CD4-positive, alpha-beta T cell treated with Interleukin-12 subunit alpha and Interleukin-12 subunit beta, for 1 hour (primary cell): ENCODE measurements around the gene CPNE2.
"Not testable (repeated sequence)": the region's sequence is repeated elsewhere in the genome, so short reads cannot be mapped to it uniquely, and the experiment has no call there.

Experiments used
- DNase-seq: peaks from one replicate; pipeline ENCODE4 v3.0.0-alpha.2; 2020

CPNE2 gene

DNA sequence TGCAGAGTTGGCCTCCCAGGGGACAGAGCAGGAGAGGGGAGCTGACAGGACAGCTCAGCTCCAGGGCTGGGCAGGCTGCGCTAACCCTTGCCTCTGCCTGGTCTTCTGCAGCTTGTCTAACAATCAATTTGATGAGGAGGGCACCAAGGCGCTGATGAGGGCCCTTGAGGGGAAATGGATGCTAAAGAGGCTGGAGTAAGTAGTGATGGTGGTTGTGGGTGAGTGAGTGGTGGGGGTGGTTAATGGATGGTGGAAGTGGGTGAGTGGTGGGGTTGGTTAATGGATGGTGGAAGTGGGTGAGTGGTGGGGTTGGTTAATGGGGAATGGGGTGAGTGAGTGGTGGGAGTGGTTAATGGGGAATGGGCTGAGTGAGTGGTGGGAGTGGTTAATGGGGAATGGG is 22.0 kb upstream of the CPNE2 start:
- no peak for DNase-seq

DNA sequence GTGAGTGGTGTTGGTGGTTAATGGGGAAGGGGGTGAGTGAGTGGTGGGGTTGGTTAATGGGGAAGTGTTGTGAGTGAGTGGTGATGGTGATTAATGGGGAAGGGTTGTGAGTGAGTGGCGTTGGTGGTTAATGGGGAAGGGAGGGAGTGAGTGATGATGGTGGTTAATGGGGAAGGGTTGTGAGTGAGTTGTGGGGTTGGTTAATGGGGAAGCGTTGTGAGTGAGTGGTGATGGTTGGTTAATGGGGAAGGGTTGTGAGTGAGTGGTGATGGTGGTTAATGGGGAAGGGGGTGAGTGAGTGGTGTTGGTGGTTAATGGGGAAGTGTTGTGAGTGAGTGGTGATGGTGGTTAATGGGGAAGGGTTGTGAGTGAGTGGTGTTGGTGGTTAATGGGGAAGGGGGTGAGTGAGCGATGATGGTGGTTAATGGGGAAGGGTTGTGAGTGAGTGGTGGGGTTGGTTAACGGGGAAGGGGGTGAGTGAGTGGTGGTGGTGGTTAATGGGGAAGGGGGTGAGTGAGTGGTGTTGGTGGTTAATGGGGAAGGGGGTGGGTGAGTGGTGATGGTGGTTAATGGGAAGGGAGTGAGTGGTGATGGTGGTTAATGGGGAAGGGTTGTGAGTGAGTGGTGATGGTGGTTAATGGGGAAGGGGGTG is 21.2 kb upstream of the CPNE2 start:
- peak; percentile 36 for DNase-seq

DNA sequence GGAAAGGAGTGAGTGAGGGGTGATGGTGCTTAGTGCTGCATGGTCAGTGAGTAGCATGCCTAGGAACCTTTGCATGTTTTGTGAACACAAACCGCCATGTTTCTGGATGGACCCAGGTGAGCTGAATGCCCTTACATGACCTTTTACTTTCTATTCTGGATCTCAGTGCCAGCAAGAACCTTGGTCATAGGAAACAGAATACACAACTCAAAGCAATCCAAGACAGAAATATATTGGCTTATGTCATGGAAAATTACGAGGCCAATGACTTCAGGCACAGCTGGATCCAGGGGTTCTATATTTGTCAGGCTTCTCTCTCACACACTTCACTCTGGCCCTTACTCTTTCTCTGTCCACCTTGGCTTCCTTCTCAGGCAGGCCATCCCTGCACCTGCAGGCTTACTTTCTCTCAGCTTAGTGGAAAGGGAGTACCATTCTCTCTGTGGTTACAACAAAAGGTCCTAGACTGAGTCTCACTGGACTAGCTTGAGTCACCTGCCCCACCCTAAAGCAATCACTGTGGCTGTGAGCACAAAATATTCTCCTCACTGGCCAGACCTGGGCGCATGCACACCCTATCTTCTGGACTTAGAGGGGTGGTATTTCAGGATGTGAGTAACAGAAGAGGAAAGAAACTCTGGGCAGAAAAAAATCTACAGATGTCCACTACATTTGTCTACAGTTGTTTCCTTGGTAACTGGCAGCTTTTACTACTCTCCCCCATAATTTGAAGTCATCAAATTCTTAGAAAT is 20.4 kb upstream of the CPNE2 start:
- DNase-seq: no peak

DNA sequence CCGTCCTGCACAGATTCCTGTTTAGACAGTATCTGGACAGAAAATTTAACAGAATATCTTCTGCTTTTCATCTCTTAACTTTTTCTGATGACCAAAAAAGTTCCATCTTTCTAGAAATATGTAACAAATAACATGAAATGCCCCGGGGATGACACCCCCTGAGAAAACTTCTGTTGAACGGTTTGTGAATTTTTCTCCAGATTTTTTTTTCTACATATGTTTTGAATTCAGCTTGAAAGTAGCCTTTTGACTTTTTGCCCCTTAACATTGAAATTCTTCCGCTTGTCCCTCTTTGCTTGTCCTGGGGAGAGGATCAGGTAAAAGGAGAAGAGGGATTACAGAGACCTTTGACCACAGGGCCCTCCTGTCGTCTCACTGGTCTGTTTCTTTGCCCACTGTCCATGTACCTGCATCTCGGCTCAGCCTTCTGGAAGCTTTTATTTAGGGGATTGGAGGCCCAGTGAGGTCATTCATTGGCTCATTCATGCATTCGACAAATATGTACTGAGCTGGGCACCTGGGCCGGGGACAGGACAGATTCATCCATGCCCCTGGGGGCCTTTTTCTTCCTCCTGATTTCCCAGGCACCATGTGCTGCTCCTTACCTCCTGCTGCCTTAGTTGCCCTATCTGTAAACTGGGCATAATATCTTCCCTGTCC is 19.6 kb upstream of the CPNE2 start:
- no peak for DNase-seq

DNA sequence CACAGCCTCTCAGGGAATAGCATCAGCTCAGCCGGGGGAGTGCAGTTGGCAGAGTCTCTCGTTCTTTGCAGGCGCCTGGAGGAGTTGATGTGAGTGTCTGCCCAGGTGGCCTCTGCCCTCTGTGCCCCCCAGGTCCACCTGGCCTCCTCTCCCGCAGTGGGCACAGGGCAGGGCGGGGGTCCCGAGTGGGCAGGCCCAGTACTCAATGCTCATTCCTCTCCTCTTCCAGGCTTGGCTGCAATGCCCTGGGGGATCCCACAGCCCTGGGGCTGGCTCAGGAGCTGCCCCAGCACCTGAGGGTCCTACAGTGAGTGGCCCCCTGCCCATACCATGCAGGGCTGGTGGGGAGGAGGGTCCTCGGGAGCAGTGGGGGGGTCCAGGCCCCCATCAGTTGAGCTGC is 14.7 kb upstream of the CPNE2 start:
- DNase-seq: no peak

DNA sequence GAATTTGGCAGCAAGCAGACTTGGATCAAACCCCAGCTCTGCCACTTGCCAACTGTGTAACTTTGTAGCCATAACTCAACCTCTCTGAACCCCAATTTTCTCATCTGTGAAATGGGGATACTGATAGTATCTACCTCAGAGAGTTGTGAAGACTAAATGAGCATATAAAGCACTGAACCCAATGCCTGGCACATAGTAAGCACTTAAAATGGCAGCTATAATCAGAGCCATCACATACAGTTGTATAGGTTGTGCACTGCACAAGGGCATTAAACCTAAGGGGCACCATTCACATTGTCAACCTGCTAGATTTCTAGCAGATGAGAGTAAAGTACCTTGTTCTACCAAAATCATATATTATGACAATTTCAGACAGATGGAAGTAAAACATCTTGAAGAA is 10.6 kb upstream of the CPNE2 start:
- no peak for DNase-seq

DNA sequence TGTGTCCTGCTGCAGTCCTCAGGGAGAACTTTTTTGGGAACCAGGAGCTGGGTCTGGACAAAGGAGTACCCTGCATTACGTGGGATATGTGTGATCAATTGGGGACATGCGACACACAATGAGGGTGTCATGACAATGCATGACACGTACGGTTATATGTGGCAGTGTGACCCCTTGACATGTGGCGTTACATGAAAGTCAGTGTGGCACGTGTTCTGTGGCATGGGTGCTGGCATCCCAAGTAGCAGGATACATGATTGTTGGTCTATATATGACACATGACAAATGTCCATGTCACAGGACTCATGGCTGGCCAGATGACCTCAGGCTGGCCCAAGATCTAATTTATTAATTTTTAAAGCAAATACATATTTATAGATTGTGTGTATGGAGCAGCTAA is 9.7 kb upstream of the CPNE2 start:
- no peak for DNase-seq

DNA sequence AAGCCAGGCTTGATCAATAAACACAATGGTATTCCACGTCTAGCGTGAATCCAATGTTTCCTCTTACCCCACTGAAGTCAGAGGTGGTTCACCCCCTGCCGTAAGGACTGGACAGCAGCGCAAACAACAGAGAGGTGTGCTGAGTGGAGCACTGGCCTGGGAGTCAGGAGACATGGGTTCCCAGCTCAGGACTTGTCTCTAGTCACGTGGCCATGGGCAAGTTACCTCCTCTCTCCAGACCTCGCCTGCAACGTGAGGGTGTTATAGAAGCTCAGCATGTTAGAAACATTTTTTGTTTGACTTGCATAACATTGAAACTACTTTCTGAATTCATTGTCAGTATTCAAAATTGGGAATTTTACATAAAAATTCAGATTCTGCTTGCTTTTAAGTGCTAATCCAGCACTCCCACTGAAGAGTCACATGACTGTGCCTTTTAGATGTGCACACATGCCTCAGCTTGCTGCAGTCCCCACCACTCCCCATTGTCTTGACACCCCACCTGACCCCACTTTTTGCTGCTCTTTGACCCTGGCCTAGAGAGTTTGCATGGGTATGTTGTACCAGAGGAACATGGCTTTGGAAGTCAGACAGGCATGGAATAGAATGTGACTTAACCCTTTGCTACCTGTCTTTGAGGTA is 8.8 kb upstream of the CPNE2 start:
- no peak for DNase-seq

DNA sequence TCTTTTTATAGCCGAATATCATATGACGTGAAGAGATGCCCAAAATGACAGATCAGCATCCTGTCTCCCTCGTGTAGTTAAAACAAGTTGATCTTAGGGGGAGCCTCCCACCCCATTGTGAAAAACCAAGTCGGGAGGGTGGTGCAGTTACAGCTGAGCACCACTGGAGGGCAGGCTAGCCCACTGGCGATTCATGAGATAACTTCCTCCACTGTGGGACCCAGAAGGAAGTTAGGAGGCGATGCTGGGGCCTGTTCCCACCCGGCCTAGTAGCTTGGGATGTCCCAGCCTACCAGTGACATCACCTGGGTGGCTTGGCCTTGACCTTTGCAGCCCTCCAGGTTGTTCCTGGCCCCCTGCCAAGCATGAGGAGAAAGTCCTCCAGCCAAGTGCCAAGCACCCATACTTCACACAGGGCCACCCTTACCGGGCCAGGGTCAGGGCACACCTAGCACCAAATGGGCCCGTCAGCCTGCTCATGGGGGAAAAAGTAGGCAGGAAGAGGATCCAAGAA is 8.1 kb upstream of the CPNE2 start:
- peak; percentile 81 for DNase-seq

DNA sequence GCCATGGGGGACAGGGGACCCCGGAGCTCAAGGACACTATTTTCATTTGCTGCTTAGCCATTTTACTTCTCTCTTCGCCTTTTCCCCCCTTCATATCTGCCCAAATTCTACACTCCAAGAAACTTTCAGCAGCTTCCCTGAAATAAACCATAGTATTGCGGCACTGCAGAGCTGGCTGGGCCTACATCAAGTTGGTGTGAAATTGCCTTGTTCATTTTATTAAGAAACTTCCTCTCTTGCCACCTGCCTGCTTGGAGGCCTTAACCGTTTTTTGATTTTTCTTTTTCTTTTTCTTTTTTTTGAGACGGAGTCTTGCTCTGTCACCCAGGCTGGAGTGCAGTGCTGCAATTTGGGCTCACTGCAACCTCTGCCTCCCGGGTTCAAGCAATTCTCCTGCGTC is 7.4 kb upstream of the CPNE2 start:
- no peak for DNase-seq

DNA sequence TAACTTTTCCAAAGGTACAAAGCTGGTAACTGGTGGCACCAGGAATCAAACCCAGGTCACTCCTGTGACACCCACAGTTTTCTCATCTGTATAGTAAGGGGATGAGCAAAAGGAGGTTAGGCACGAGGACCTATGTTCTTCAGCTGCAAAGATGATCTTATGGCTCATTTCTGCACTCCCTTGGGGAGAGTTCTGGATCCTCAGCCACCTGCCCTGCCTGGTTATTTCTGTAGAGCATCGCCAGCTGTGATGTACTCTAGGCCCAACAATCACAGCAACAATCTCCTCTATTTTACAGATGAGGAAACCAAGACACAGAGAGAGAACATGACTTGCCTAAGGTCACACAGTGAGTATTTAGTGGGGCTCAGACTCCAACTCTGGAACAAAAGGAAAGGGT is 5.4 kb upstream of the CPNE2 start:
- no peak for DNase-seq

DNA sequence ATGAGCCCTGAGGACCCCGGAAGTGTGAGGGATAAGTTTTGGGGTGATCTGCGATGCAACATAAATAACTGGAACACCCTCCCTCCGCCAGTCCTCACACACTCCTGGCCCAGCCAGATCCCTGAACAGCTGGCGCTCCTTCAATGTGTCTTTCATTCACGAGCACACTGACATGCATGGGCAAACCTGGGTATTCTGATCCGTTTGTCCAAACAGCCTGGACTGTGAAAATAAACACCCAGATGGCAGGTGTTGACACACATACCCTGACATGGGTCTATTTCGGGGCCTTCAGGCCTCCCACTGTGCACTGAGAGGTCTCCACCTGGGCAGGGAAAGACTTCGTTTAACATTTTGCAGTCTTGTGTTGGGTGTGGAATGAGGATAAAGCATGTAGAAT is 3.0 kb upstream of the CPNE2 start:
- DNase-seq: no peak

DNA sequence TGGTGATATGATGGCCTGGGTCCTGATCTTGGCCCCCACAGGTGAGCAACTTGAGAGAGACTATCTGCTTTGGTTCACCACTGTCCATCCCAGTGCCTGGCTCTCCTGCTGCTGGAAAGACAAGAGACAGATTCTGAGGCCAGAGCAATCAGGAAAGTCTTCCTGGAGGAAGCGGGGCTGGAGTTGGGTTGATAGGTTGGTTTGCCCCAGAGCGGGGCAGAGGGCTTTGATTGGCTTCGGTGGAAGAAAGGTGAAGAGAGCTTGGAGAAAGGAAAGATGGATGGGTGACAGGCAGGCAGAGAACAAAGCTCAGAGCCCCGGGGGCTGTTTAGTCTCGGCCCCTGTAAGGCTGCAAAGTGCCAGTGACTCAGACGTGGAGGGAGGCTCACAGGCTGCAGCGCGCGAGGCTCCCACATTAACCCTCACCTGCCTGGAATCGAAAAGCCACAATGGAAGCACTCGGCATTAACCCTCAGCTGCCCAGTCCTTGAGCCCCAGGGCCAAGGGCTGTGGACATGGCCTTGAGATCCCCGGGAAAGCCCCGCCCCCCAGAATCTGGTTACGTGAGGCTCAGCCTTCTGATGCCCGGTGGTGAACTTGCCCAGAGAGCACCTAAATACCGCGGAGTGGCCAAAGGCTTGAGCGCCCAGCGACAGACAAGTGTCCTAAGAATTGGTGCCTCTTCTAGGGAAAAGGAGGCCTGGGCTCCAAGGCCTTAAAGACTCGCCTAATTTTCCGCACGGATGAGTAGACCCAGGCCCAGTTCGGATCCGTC is 996 bp upstream of the CPNE2 start:
- DNase-seq: no peak

DNA sequence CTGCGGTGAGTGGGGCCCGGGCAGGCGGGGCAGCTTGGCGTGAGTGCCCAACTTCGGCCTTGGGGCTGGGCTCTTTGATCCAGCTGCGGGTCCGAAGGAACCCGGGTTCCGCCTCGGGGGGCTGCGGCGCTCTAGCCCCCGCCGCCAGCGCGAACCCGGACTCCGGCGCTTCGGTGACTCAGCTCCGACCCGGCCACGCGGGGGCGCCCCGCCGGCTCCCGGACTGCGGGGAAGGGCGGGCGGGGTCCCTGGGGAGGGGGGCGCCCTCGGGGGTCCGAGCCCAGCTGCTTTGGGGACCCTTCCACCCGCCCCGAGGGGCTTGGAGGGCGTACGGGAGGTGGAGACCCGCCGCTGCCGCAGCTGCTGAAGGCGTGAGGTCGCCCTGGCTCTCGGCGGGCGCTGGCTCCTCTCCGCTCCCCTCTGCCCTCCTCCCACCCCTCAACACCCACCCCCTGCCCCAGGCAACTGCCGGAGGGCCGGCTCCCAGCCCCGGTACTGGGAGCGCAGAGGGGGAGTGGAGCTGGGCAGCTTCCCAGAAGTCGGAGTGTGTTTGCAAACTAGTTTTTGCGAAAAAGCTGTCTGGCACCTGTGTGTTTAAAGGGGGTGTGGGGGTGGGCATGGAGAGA is 516 bp downstream of the CPNE2 start:
- peak; percentile 49 for DNase-seq

DNA sequence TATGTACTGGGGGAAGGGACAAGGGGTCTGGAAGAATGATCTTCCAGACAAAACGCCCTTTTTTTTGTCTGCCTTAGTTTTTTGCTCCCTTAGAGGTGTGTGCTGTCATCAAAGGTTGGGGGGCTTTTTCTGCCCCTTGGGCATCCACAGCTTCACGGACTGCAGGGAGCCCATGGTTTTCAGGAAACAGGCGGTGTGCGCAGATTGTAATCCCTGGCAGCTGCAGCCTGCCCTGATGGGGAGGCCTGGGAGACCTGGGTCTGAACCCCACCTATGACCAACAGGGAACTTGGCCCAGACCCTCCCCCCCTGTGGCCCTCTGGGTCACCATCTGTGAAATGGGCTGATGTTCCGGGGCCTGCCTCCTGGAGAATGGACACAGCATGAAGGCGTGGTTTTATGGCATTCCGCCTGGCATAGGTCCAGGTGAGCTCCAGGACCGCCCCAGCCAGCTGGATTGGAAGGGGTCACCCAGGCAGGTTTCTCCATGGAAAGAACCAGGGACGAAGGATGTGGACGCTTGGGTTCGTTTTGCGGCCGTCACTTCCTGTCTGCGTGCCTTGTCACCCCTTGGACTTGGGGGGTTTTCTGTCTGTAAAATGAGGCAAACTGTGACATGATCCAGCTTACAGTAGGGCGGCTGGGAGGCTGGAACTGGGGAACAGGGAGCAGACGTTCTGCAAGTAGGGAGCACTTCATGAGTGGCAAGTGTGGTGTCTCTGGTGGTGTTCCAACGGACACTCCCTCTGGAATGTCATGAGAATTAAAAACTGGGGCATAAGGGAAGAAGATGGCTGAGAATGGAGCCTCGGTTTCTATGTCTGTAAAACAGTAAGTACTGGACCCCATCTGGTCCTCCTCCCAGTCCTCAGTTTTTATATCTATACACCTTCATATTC is 1.5 kb downstream of the CPNE2 start:
- DNase-seq: no peak

DNA sequence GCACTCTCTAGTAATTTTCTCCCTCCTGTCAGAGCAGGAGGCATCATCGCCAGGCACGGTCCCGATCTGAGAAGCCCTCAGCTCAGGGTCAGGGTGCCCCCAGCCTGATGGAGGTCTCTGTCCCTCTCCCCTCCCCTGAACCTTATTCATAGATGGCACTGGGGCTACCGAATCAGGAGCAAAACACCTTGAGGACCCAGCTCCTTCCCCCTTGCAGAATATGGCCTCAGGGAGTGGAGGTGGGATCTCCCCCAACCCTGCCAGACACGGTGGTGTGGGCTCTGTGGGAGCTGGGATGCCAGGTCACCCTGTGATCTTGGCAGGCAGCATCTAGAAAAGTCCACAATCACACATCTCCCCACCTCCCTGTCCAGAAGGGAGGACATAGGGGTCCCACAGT is 2.5 kb downstream of the CPNE2 start:
- no peak for DNase-seq

DNA sequence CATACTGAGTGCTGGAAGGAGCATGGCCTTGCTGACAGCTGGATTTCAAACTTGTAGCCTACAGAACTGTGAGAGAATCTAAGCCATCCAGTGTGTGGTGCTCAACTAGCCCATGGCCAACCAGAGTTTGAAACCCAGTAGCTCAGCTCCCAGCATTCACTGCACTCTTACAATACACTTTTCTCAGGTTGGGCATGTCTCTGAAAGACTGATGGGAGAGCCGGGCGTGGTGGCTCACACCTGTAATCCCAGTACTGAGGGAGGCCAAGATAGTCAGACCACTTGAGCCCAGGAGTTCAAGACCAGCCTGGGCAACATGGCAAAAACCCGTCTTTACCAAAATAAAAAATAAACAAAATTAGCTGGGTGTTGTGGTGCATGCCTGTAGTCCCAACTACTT is 3.8 kb downstream of the CPNE2 start:
- DNase-seq: no peak

DNA sequence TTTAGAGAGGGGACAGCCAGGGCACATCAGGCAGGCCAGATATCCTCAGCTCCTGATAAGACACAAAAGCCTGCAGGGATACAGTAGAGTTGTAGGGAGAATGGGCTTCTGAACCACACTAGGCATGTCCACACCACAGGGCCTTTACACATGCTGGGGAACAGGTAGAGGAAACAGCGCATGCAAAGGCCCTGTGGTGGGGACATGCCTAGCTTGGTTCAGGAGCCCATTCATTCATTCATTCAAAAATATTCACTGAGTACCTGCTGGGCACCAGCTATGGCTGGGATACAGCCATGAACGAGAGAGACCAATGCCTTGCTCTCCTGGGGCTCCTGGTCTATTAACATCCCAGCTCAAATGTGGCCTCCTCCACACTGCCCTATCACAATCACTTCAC is 4.4 kb downstream of the CPNE2 start:
- DNase-seq: no peak

DNA sequence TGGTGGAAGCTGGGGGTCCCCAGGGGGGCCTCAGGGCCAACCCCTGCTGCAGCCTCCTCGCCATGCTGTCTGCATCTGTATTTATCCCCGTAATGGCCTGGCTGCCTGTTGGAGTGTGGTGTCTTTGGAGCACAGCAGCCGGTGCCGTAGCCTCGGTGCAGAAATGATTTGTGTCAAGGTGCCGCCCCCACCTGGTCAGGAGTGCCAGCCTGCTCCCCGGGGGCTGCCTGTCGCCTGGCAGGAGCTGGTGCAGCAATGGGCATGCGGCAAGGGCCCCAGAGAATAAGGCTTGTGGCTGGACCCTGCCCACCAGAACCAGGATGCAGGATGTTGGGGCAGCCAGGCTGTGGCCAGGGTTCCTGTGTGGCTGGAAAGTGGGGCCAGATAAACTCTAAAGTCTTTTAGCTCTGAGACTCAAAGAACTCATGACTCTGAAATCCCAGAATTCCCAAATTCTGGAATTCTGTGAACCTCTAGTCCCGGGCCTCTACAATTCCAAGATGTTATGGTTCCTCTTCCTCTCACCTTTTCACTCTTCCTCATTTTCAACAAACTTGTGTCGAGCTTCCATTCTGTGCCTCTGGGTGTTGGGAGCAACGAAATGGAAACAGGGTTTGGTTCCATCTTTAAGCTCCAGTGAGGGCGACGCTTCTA is 5.9 kb downstream of the CPNE2 start:
- DNase-seq: no peak

DNA sequence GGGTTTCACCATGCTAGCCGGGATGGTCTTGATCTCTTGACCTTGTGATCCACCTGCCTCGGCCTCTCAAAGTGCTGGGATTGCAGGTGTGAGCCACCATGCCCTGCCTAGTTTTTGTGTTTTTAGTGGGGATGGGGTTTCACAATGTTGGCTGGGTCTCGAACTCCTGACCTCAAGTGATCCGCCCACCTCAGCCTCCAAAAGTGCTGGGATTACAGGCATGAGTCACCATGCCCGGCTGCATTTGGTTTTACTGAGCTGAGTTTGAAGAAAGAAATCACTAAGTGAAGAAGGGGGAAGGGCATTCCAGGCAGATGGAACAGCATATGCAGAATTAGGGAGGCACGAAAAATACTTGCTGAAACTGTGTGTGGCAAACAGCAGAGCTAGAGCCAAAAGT is 7.6 kb downstream of the CPNE2 start:
- DNase-seq: not testable (repeated sequence)

DNA sequence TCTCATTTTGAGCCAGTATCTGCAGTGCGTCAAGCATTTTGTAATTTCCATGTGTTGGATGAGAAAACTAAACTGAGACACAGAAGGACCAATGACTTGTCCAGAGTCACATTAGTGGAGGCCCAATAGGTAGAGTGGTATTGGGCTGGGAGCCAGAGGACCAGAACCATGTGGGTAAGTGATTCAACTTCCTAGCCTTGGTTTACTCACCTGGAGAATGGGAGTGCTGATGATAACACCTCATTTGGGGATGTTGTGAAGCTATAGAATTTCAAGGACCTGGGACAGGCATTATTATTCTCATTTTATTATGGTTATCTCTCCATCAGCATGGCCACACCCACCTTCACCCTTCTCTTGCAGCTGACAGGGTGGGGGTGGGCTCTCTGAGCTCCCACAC is 8.1 kb downstream of the CPNE2 start:
- no peak for DNase-seq
